Nephron (organoid): ENCODE results near the gene UBASH3B.
A peak's percentile ranks its signal among the peaks of the same experiment; 100 is the strongest.

Experiments
- H3K27ac Mint-ChIP-seq, 3 experiments: 2 replicates each; pipeline ENCODE4 v1.8.0; 2020; ENCODE audit warnings: mixed read lengths in 3 of 3, mild to moderate bottlenecking in 2 of 3, moderate library complexity in 1 of 3
- H3K27me3 Mint-ChIP-seq: 2 replicates; pipeline ENCODE4 v1.8.0; 2021; ENCODE audit warnings: low read depth, mild to moderate bottlenecking, moderate library complexity, mixed read lengths
- H3K36me3 Mint-ChIP-seq: 2 replicates; pipeline ENCODE4 v1.8.0; 2020; ENCODE audit warnings: low read depth, mixed read lengths
- H3K4me1 Mint-ChIP-seq: 2 replicates; pipeline ENCODE4 v1.8.0; 2020; ENCODE audit warnings: mixed read lengths
- H3K4me3 Mint-ChIP-seq, 3 experiments: 2 replicates each; pipeline ENCODE4 v1.8.0; 2020; ENCODE audit warnings: mild to moderate bottlenecking in 3 of 3, mixed read lengths in 3 of 3, moderate library complexity in 2 of 3
- H3K9me3 Mint-ChIP-seq: 2 replicates; pipeline ENCODE4 v1.8.0; 2020; ENCODE audit warnings: mixed read lengths
- TF ChIP-seq, protein P1 (sequence below), 3 experiments: fragments of 200-600 bp; sonication (generic); IDR thresholded peaks; one replicate each; pipeline ENCODE4 v1.5.0; 2021; ENCODE audit warnings: antibody characterized with exemption in 3 of 3; ENCODE audit not compliant: unreplicated experiment in 3 of 3

The UBASH3B gene

GRCh38 chr11:122632181-122632824 is 23.2 kb upstream of the UBASH3B start:
- no peak overlapping the region for H3K27ac Mint-ChIP-seq
- H3K36me3 Mint-ChIP-seq = no peaks in the 10 kb centered on the region
- H3K4me1 Mint-ChIP-seq = peaks cover 15% of the 10 kb centered on the region
- peaks cover 18% of the 10 kb centered on the region for H3K27me3 Mint-ChIP-seq
- no peaks in the 10 kb centered on the region for H3K9me3 Mint-ChIP-seq
- TF ChIP-seq, protein P1, sequence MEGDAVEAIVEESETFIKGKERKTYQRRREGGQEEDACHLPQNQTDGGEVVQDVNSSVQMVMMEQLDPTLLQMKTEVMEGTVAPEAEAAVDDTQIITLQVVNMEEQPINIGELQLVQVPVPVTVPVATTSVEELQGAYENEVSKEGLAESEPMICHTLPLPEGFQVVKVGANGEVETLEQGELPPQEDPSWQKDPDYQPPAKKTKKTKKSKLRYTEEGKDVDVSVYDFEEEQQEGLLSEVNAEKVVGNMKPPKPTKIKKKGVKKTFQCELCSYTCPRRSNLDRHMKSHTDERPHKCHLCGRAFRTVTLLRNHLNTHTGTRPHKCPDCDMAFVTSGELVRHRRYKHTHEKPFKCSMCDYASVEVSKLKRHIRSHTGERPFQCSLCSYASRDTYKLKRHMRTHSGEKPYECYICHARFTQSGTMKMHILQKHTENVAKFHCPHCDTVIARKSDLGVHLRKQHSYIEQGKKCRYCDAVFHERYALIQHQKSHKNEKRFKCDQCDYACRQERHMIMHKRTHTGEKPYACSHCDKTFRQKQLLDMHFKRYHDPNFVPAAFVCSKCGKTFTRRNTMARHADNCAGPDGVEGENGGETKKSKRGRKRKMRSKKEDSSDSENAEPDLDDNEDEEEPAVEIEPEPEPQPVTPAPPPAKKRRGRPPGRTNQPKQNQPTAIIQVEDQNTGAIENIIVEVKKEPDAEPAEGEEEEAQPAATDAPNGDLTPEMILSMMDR (IDR thresholded peaks at IDR 0.05; ENCODE audit: unreplicated experiment in 3 of 3) = no peak
- no peak overlapping the region for H3K4me3 Mint-ChIP-seq

DNA sequence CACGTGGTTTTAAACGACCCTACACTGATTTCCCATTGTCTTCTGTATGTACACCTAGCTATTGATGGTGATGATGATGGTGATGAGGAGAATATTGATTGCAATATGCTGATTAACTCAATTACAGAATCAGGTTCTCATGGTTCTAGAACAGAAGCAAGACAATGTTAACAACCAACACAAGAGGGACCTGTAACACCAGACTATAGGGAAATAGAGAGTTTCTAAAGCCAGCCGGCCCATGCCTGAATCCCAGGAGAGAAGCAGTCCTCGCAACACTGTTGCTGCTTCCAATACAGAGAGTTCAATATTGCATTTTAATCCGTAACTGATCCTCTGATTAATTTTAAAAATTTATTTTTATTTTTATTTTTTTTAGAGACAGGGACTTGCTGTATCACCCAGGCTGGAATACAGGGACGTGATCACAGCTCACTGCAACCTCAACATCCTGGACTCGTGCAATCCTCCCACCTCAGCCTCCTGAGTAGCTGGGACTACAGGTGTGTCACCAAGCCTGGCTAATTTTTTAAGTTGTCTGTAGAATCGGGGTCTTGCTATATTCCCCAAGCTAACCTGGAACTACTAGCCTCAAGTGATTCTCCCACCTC is 22.2 kb upstream of the UBASH3B start:
- Mint-ChIP-seq H3K36me3 (no peaks in the 10 kb centered on the region), H3K9me3 (no peaks in the 10 kb centered on the region), H3K27me3 (peaks cover 20% of the 10 kb centered on the region), H3K4me3 (no peak overlapping the region), H3K27ac (no peak overlapping the region), H3K4me1 (peaks cover 15% of the 10 kb centered on the region)
- TF ChIP-seq, protein P1 (IDR thresholded peaks at IDR 0.05; ENCODE audit: unreplicated experiment in 3 of 3) = peak; percentile 55 to 61 (median 60)

DNA sequence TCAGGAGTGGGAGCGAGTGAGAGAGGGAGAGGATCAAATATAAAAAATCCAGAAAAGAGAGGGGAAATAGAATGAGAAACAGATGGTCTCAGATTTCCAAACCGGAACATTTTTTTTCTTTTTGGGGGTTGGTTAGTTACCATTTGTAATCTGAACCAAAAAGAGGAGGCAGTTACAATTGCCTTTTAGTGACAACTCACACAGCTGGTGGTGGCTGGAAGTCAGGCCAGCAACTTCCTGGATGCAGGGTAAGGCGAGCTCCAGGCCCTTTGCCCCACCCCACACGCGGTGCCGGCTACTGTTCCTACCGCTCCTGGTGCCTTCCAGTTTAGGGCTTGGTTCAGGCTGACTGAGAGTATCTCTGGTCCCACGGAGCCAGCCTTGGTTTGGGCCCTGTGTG is 21.0 kb upstream of the UBASH3B start:
- no peaks in the 10 kb centered on the region for H3K36me3 Mint-ChIP-seq

GRCh38 chr11:122637541-122637940 is 18.0 kb upstream of the UBASH3B start:
- Mint-ChIP-seq H3K4me1 (peaks cover 13% of the 10 kb centered on the region), H3K27ac (no peak overlapping the region), H3K36me3 (no peaks in the 10 kb centered on the region), H3K27me3 (peaks cover 15% of the 10 kb centered on the region), H3K4me3 (no peak overlapping the region), H3K9me3 (no peaks in the 10 kb centered on the region)
- TF ChIP-seq, protein P1 (IDR thresholded peaks at IDR 0.05; ENCODE audit: unreplicated experiment in 3 of 3) = no peak

More for the DNA sequence above, 21.0 kb upstream of the UBASH3B start:
- H3K27me3 Mint-ChIP-seq = peaks cover 21% of the 10 kb centered on the region
- H3K9me3 Mint-ChIP-seq = no peaks in the 10 kb centered on the region
- no peak overlapping the region for H3K4me3 Mint-ChIP-seq
- H3K27ac Mint-ChIP-seq = peak overlapping the region in 2 of 3 experiments; percentile 55 to 73
- peaks cover 9% of the 10 kb centered on the region for H3K4me1 Mint-ChIP-seq
- TF ChIP-seq, protein P1 (IDR thresholded peaks at IDR 0.05; ENCODE audit: unreplicated experiment in 3 of 3) = no peak

GRCh38 chr11:122642472-122642922 is 13.0 kb upstream of the UBASH3B start:
- Mint-ChIP-seq H3K27me3 (peaks cover 17% of the 10 kb centered on the region), H3K36me3 (no peaks in the 10 kb centered on the region), H3K4me3 (no peak overlapping the region), H3K27ac (peak overlapping the region in 2 of 3 experiments; percentile 3 to 36), H3K9me3 (no peaks in the 10 kb centered on the region), H3K4me1 (peaks cover 6% of the 10 kb centered on the region)
- TF ChIP-seq, protein P1 (IDR thresholded peaks at IDR 0.05; ENCODE audit: unreplicated experiment in 3 of 3) = no peak
